IMR-90 (cell line): ENCODE data around the gene FTCDNL1. TPM values are rescaled to one million over a fixed set of nuclear protein-coding genes. Genes with fewer than 3 reads are reported as not detected.

Experiments
- ATAC-seq: fragments of 200-7000 bp; cut with Tn5 transposase; 2 replicates; pipeline ENCODE4 v1.9.1; 2020; ENCODE audit warnings: low read depth, mild to moderate bottlenecking, moderate library complexity
- BruUV-seq: library from RNA; stranded (reverse); fragments of 400-500 nt; replicated peaks from 2 replicates; lab custom pipeline; 2021; lab: Mats Ljungman, UMichigan
- CTCF ChIA-PET: fragments of 300-600 bp; formaldehyde crosslinking; extraction: SDS; loops from one replicate; lab custom pipeline; 2021; ENCODE audit warnings: antibody characterized with exemption; lab: Yijun Ruan, JAX
- POLR2A ChIA-PET: fragments of 300-600 bp; sonication (Branson Sonifier 250); formaldehyde crosslinking; loops from one replicate; lab custom pipeline; 2022; ENCODE audit warnings: antibody characterized with exemption; ENCODE audit not compliant: unreplicated experiment; lab: Charles Lee
- DNase-seq: peaks from one replicate; pipeline ENCODE4 v3.0.0; 2013
- H2AFZ ChIP-seq: replicated peaks from 2 replicates; pipeline ENCODE3; 2013; ENCODE audit warnings: low read length, mild to moderate bottlenecking; ENCODE audit not compliant: poor library complexity
- H2AK5ac ChIP-seq: 2 replicates; pipeline ENCODE4 v1.6.1; 2013; ENCODE audit warnings: low read depth, low read length, inconsistent platforms
- H2AK9ac ChIP-seq: replicated peaks from 2 replicates; pipeline ENCODE3; 2013; ENCODE audit warnings: mild to moderate bottlenecking, low read depth, low read length, moderate library complexity; ENCODE audit not compliant: poor library complexity
- H2BK120ac ChIP-seq: 2 replicates; pipeline ENCODE4 v1.6.1; 2013; ENCODE audit warnings: low read depth, low read length, inconsistent platforms
- H2BK15ac ChIP-seq: 3 replicates; pipeline ENCODE4 v1.6.1; 2013; ENCODE audit warnings: low read depth, low read length, inconsistent platforms
- H2BK20ac ChIP-seq: 2 replicates; pipeline ENCODE4 v1.6.1; 2013; ENCODE audit warnings: low read depth, mild to moderate bottlenecking, inconsistent platforms, low read length, moderate library complexity
- H2BK5ac ChIP-seq: 2 replicates; pipeline ENCODE4 v1.6.1; 2013; ENCODE audit warnings: mild to moderate bottlenecking, low read depth, low read length, inconsistent platforms; ENCODE audit not compliant: poor library complexity, severe bottlenecking
- H3K14ac ChIP-seq: replicated peaks from 2 replicates; pipeline ENCODE4 v1.6.1; 2013; ENCODE audit warnings: low read depth, low read length, inconsistent platforms
- H3K18ac ChIP-seq: 2 replicates; pipeline ENCODE4 v1.6.1; 2013; ENCODE audit warnings: low read depth, low read length, control low read depth
- H3K23ac ChIP-seq: 2 replicates; pipeline ENCODE4 v1.6.1; 2013; ENCODE audit warnings: low read depth, low read length, inconsistent platforms
- H3K27ac ChIP-seq: 2 replicates; pipeline ENCODE4 v1.5.1; 2013; ENCODE audit warnings: mild to moderate bottlenecking, control low read depth, low read length; ENCODE audit not compliant: insufficient read depth
- H3K27me3 ChIP-seq: 2 replicates; pipeline ENCODE4 v1.6.1; 2013; ENCODE audit warnings: low read length; ENCODE audit not compliant: control insufficient read depth, insufficient read depth
- H3K36me3 ChIP-seq: 2 replicates; pipeline ENCODE4 v1.6.1; 2013; ENCODE audit warnings: low read length, mixed read lengths; ENCODE audit not compliant: control insufficient read depth, insufficient read depth
- H3K4ac ChIP-seq: 2 replicates; pipeline ENCODE4 v1.6.1; 2013; ENCODE audit warnings: low read depth, low read length, inconsistent platforms
- H3K4me1 ChIP-seq: 2 replicates; pipeline ENCODE4 v1.6.1; 2013; ENCODE audit warnings: low read length, mixed read lengths; ENCODE audit not compliant: control insufficient read depth, insufficient read depth
- H3K4me2 ChIP-seq: 2 replicates; pipeline ENCODE4 v1.6.1; 2013; ENCODE audit warnings: low read depth, mild to moderate bottlenecking, control low read depth, low read length, moderate library complexity
- H3K4me3 ChIP-seq: 2 replicates; pipeline ENCODE4 v1.5.1; 2013; ENCODE audit warnings: low read depth, mild to moderate bottlenecking, control low read depth, low read length, moderate library complexity; ENCODE audit not compliant: insufficient read depth
- H3K56ac ChIP-seq: 2 replicates; pipeline ENCODE4 v1.6.1; 2013; ENCODE audit warnings: low read length, inconsistent platforms; ENCODE audit not compliant: insufficient read depth; ENCODE audit errors: extremely low read depth
- H3K79me1 ChIP-seq, 2 experiments: 2 replicates each; pipeline ENCODE4 v1.6.1; 2013; ENCODE audit warnings: low read length in 2 of 2, inconsistent platforms in 1 of 2, low read depth in 1 of 2
- H3K9ac ChIP-seq: 2 replicates; pipeline ENCODE4 v1.6.1; 2013; ENCODE audit warnings: low read depth, low read length, control low read depth
- H3K9me1 ChIP-seq: 2 replicates; pipeline ENCODE4 v1.6.1; 2013; ENCODE audit warnings: low read length, inconsistent platforms; ENCODE audit not compliant: insufficient read depth
- H3K9me3 ChIP-seq: 2 replicates; pipeline ENCODE4 v1.6.1; 2013; ENCODE audit warnings: low read length; ENCODE audit not compliant: control insufficient read depth, insufficient read depth
- H4K20me1 ChIP-seq: 2 replicates; pipeline ENCODE4 v1.6.1; 2013; ENCODE audit warnings: low read length, inconsistent platforms; ENCODE audit not compliant: insufficient read depth
- H4K5ac ChIP-seq: 2 replicates; pipeline ENCODE4 v1.6.1; 2013; ENCODE audit warnings: mild to moderate bottlenecking, low read depth, low read length, control low read depth
- H4K8ac ChIP-seq, 2 experiments: 2 replicates each; pipeline ENCODE4 v1.6.1; 2013; ENCODE audit warnings: low read depth in 2 of 2, low read length in 2 of 2, control low read depth in 1 of 2, inconsistent platforms in 1 of 2
- H4K91ac ChIP-seq: 2 replicates; pipeline ENCODE4 v1.6.1; 2013; ENCODE audit warnings: low read depth, low read length, inconsistent platforms; ENCODE audit not compliant: insufficient read depth
- BHLHE40 ChIP-seq: fragments of 150-350 bp; IDR thresholded peaks from 2 replicates; pipeline ENCODE4 v1.6.1; 2016; ENCODE audit warnings: mild to moderate bottlenecking, low read depth, low read length
- CEBPB ChIP-seq: IDR thresholded peaks from 2 replicates; pipeline ENCODE4 v1.6.1; 2012; ENCODE audit warnings: low read depth, low read length, improper control_type of control experiment
- CHD1 ChIP-seq: IDR thresholded peaks from 2 replicates; pipeline ENCODE4 v1.6.1; 2012; ENCODE audit warnings: low read depth, low read length, improper control_type of control experiment
- FOS ChIP-seq: fragments of 150-350 bp; IDR thresholded peaks from 2 replicates; pipeline ENCODE4 v1.6.1; 2016; ENCODE audit warnings: low read depth, low read length
- MAFK ChIP-seq: IDR thresholded peaks from 2 replicates; pipeline ENCODE4 v1.6.1; 2012; ENCODE audit warnings: low read depth, low read length, improper control_type of control experiment
- MAZ ChIP-seq: IDR thresholded peaks from 2 replicates; pipeline ENCODE4 v1.6.1; 2012; ENCODE audit warnings: low read depth, mild to moderate bottlenecking, low read length, improper control_type of control experiment, moderate library complexity, borderline replicate concordance
- MXI1 ChIP-seq: IDR thresholded peaks from 2 replicates; pipeline ENCODE4 v1.6.1; 2012; ENCODE audit warnings: low read depth, mild to moderate bottlenecking, low read length, moderate library complexity, borderline replicate concordance
- NFE2L2 ChIP-seq: fragments of 150-350 bp; IDR thresholded peaks from 2 replicates; pipeline ENCODE4 v1.6.1; 2016; ENCODE audit warnings: low read depth, mild to moderate bottlenecking, low read length
- POLR2A ChIP-seq: IDR thresholded peaks from 2 replicates; pipeline ENCODE4 v1.6.1; 2012; ENCODE audit warnings: mild to moderate bottlenecking, low read depth, low read length
- RCOR1 ChIP-seq: IDR thresholded peaks from 2 replicates; pipeline ENCODE4 v1.6.1; 2012; ENCODE audit warnings: mild to moderate bottlenecking, low read length, improper control_type of control experiment; ENCODE audit not compliant: insufficient replicate concordance
- RFX5 ChIP-seq: IDR thresholded peaks from 2 replicates; pipeline ENCODE4 v1.8.0; 2012; ENCODE audit warnings: low read depth, mild to moderate bottlenecking, low read length, moderate library complexity
- SMC3 ChIP-seq: fragments of 150-350 bp; IDR thresholded peaks from 2 replicates; pipeline ENCODE4 v1.6.1; 2016; ENCODE audit warnings: low read depth, mild to moderate bottlenecking, antibody characterized with exemption, low read length, moderate library complexity
- whole genome bisulfite sequencing, 2 experiments: methylation state at CpG; one replicate each; pipeline versions ENCODE4 v1.1.5 to v1.1.7; 2013; ENCODE audit warnings: missing lambda C conversion rate in 2 of 2; ENCODE audit not compliant: insufficient read length in 1 of 2; ENCODE audit errors: extremely low coverage in 2 of 2; 5-methylcytosine and 5-hydroxymethylcytosine counted together
- dilution Hi-C: fragments of 300-500 bp; cut with HindIII; formaldehyde crosslinking; loops from one replicate; pipeline ENCODE4 v1.14.3; 2018; ENCODE audit warnings: low sequenced_read_pairs; ENCODE audit not compliant: unreplicated experiment
- in situ Hi-C: fragments of 300-500 bp; cut with MboI; formaldehyde crosslinking; loops from 3 replicates; pipeline ENCODE4 v1.14.3; 2019; ENCODE audit warnings: low sequenced_read_pairs, inconsistent platforms, mixed read lengths
- intact Hi-C: fragments of 100-400 bp; cut with micrococcal nuclease; formaldehyde crosslinking; loops from 2 replicates; pipeline ENCODE4 v1.10.0; 2022
- polyA plus RNA-seq, 3 experiments: library from polyadenylated mRNA; depleted of rRNA; stranded (reverse); fragments of >200 nt; gene quantifications; 2 replicates each; pipeline ENCODE4 v1.2.3, GENCODE V29; 2012; ENCODE audit warnings: low replicate concordance in 1 of 3
- total RNA-seq: library from RNA; depleted of rRNA; stranded (reverse); fragments of >200 nt; gene quantifications from 2 replicates; pipeline ENCODE4 v1.2.3, GENCODE V29; 2012
- TF ChIP-seq, protein P1 (sequence below): conservative IDR thresholded peaks from 2 replicates; pipeline ENCODE4 v1.5.1; 2012; ENCODE audit warnings: mild to moderate bottlenecking, low read depth, low read length, improper control_type of control experiment
- TF ChIP-seq, protein P2 (sequence below): fragments of 150-350 bp; IDR thresholded peaks from 2 replicates; pipeline ENCODE4 v1.6.1; 2016; ENCODE audit warnings: low read depth, mild to moderate bottlenecking, low read length, moderate library complexity, borderline replicate concordance
- TF ChIP-seq, protein P3 (sequence below): fragments of 150-350 bp; IDR thresholded peaks from 2 replicates; pipeline ENCODE4 v1.6.1; 2017; ENCODE audit warnings: mild to moderate bottlenecking, antibody characterized with exemption, low read length, low read depth

Gene FTCDNL1
- total and polyA plus RNA-seq, 2 of the 4 experiments (the other 2 are of a cell fraction) = 0.18 to 0.21 TPM

DNA sequence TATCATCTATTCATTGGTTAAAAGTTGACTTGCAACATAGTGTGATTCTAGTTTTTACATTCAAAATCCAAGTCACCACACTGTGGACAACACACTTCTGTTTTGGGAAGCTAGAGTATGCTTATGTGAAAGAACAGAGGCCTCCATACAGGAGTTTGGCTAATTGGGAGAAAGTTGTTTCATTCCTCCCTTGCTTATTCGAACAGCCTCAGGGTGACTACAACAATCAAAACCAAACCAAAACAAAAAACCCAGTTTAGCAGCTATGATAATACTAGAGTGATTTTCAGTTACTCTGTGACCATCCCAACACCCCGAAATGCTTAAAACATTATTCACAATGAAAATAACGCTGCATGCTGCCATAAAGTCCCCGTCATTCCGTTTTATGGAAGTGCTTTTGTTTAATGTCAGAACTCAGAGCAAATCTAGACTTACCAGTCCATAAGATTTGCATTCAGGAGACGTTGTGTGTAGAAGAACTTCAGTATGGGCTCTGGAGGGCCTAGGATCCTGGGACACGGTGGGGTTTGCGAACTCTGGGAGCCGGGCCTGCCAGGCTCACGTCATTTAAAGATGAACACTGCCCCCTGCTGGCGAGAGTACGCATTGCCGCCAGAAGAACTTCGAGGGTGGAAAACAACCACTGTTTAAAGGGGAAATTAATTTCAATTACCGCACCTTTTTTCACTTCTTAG, 111.4 kb downstream of the FTCDNL1 start:
- H3K9ac ChIP-seq = no peak overlapping the region
- H3K27me3 ChIP-seq = no peaks in the 10 kb centered on the region; the same call in 1 of the 2 replicates
- H3K27ac ChIP-seq = no peak overlapping the region
- H2AK9ac ChIP-seq = no peak overlapping the region
- H2BK20ac ChIP-seq = no peak overlapping the region
- H3K4ac ChIP-seq = no peak overlapping the region
- no peak overlapping the region for H3K14ac ChIP-seq
- no peak overlapping the region for H2AK5ac ChIP-seq
- H3K36me3 ChIP-seq = no peaks in the 10 kb centered on the region
- no peak overlapping the region for H2BK5ac ChIP-seq
- no peak overlapping the region for H2BK120ac ChIP-seq
- CTCF ChIA-PET = interaction anchor here (0.6 to 2.0 kb wide), 15 partner anchors 12 to 1755 kb away, joined by 3 to 8 read pairs (median 4); no protein-coding TSS in a partner anchor
- no peak overlapping the region for H4K91ac ChIP-seq
- H4K5ac ChIP-seq = no peak overlapping the region
- no peaks in the 10 kb centered on the region for H3K9me3 ChIP-seq
- H3K9me1 ChIP-seq = no peaks in the 10 kb centered on the region
- dilution Hi-C loops = no loop called here
- no TSS peak for BruUV-seq
- peaks cover 2% of the 10 kb centered on the region; the same call in 1 of the 2 replicates for H3K4me1 ChIP-seq
- H4K8ac ChIP-seq = no peak overlapping the region
- H3K79me1 ChIP-seq = no peaks in the 10 kb centered on the region
- H3K18ac ChIP-seq = no peak overlapping the region
- ATAC-seq = peak; percentile 75
- no peak overlapping the region for H3K4me2 ChIP-seq
- H4K20me1 ChIP-seq = no peaks in the 10 kb centered on the region
- in situ Hi-C loops = loop anchor here (25.0 kb wide), 1 partner anchor 1427 kb away; no protein-coding TSS in a partner anchor
- intact Hi-C loops = loop anchor here (1.0 to 10.0 kb wide), 4 partner anchors 35 to 1425 kb away; no protein-coding TSS in a partner anchor
- POLR2A ChIA-PET = no interaction called here
- WGBS, 2 experiments = 0% methylated on average over 2 of the region's 15 CpGs; no CpG with 5 or more reads in 1 of the 2 experiments
- peak overlapping the region; percentile 25 for H2AFZ ChIP-seq
- DNase-seq = peak; percentile 52
- H3K23ac ChIP-seq = no peak overlapping the region
- no peak overlapping the region for H3K56ac ChIP-seq
- H3K4me3 ChIP-seq = no peak overlapping the region
- H2BK15ac ChIP-seq = no peak overlapping the region
- TF ChIP-seq RCOR1 (no peak), POLR2A (no peak), RFX5 (no peak), MAZ (no peak), CHD1 (no peak), CEBPB (no peak), FOS (no peak), BHLHE40 (no peak), NFE2L2 (no peak), MAFK (no peak), MXI1 (no peak), SMC3 (peak; percentile 48)
- TF ChIP-seq, protein P1, sequence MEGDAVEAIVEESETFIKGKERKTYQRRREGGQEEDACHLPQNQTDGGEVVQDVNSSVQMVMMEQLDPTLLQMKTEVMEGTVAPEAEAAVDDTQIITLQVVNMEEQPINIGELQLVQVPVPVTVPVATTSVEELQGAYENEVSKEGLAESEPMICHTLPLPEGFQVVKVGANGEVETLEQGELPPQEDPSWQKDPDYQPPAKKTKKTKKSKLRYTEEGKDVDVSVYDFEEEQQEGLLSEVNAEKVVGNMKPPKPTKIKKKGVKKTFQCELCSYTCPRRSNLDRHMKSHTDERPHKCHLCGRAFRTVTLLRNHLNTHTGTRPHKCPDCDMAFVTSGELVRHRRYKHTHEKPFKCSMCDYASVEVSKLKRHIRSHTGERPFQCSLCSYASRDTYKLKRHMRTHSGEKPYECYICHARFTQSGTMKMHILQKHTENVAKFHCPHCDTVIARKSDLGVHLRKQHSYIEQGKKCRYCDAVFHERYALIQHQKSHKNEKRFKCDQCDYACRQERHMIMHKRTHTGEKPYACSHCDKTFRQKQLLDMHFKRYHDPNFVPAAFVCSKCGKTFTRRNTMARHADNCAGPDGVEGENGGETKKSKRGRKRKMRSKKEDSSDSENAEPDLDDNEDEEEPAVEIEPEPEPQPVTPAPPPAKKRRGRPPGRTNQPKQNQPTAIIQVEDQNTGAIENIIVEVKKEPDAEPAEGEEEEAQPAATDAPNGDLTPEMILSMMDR = peak; percentile 82
- TF ChIP-seq, protein P2, sequence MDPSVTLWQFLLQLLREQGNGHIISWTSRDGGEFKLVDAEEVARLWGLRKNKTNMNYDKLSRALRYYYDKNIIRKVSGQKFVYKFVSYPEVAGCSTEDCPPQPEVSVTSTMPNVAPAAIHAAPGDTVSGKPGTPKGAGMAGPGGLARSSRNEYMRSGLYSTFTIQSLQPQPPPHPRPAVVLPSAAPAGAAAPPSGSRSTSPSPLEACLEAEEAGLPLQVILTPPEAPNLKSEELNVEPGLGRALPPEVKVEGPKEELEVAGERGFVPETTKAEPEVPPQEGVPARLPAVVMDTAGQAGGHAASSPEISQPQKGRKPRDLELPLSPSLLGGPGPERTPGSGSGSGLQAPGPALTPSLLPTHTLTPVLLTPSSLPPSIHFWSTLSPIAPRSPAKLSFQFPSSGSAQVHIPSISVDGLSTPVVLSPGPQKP = no peak
- TF ChIP-seq, protein P3, sequence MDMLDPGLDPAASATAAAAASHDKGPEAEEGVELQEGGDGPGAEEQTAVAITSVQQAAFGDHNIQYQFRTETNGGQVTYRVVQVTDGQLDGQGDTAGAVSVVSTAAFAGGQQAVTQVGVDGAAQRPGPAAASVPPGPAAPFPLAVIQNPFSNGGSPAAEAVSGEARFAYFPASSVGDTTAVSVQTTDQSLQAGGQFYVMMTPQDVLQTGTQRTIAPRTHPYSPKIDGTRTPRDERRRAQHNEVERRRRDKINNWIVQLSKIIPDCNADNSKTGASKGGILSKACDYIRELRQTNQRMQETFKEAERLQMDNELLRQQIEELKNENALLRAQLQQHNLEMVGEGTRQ = no peak
